Measurements from ENCODE around the gene HLA-DOA.

The HLA-DOA gene

DNA sequence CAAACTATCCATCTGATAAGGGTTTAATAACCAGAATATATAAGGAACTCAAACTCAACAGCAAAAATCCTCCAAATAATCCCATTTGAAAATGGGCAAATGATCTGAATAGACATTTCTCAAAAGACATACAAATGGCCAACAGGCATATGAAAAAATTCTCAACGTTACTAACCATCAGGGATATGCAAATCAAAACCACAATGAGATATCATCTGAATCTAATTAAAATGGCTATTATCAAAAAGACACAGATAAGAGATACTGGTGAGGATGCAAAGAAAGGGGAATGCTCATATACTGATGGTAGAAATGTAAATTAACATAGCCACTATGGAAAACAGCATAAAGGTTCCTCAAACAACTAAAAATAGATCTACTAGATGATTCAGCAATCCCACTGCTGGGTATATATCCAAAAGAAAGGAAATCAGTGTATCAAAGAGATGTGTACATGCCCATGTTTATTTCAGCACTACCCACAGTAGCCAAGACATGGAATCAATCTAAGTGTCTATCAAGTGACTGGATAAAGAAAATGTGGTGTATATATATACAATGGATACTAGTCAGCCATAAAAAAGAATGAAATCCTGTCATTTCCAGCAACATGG, 47.1 kb downstream of the HLA-DOA start:
- no peak for DNase-seq

GRCh38 chr6:32960563-32960962, 48.8 kb downstream of the HLA-DOA start:
- DNase-seq = no peak

DNA sequence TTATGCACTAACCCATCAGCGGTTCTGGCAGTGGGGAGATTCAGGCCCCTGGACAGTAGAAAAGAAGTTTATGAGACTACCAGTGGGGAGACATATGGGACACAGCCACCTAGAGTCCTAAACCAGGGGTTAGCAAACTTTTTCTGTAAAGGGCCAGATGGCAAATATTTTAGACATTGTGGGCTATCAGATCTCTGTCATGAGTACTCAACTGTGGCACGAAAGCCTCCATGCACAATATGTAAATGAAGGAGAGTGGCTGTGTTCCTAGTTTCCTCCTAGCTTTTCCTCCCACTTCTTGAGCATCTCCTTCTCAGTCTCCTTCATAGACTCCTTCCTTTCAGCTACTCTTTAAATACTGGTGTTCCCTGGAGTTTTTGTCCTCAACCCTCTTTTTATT, 53.2 kb downstream of the HLA-DOA start:
- DNase-seq = no peak

DNA sequence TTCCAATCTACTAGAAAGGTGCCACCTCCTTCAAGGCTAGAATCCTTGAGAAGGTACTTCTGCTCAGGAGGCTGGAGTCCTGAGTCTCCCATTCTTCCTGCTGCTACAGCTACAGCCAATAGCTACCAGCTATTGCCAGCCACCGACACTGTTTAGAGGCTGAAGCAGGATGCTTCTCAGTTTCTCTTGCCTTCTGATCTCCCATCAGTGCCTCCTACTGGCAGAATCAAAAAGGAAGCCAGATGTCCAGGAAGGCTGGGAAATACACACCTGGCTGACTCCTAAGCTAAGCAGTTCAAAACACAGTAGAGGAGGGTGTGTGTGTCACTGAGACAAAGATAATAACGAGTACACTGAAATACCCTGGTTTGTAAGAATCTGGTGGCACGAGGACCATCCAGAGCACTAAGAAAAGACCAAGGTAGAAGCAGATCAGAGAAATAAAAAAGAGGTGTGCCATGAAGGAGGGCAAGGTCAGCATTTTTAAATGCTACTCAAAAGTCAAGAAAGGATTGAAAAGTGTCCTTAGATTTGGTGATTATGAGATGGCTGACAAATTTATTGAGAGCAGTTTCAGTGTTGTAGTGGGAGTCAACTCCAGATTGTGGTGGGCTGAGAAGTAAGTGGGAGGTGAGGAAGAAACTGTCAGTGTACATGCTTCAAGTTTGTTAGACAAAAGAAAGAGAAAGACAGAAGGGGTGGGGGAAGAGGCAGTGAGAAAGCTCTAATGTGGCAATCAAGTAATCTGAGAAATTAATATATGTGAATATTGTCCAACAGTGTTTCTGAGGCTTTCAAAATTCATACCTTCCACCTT, 54.2 kb downstream of the HLA-DOA start:
- DNase-seq = no peak

DNA sequence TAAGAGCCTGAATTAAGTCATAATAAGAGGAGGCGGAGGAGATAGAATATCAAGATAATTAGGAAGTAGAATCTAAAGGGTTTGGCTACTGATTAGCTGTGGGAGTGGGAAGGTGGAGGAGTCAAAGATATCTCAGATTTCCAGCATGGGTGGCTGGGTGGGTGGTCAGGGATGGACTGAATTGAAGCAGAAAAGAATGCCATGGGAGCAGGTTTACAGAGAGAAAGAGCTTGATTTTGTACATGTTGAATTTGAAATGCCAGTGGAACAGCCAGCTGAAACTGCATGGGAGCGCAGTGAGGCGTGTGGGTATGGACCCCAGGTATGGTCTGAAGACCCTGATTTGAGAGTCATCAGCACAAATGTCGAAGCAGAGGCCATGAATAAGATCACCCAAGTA, 55.1 kb downstream of the HLA-DOA start:
- DNase-seq = no peak

All from kidney glomerular epithelial cell (primary cell).